GM11168 (cell line): ENCODE results near the gene LCN9.
"Not testable (repeated sequence)": the region's sequence is repeated elsewhere in the genome, so short reads cannot be mapped to it uniquely, and the experiment has no call there.

Source experiments
- in situ Hi-C: fragments of 300-500 bp; cut with MboI; formaldehyde crosslinking; loops from one replicate; pipeline ENCODE4 v1.12.0; 2022; ENCODE audit warnings: low sequenced_read_pairs; ENCODE audit not compliant: unreplicated experiment

The LCN9 gene

DNA sequence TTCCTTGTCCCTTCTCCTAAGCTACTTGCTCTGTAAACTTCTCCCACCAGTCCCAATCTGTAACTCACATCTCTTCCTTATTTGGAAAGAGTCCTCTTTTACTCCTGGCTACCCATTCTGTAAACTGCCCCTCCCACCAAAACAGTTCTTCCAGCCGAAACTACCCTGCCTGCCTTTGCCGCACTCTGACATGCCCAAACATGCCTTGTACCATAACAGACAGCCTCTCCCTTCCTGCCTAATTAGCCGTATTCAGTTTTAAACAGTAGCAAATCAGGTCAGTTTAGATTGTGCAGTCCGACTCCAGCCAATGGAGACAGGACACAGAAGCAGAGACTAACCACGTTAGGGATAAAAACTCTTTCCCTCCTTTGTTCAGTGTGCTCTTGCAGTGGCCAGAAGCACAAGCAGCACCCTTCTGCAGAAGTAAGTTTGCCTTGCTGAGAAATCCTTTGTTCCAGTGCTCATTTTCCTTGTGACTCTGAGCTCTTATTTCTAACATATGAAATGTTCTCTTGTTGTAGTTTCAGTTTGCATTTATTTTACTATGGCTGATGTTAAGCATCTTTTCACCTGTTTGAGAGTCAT lies 18.4 kb upstream of the LCN9 start:
- in situ Hi-C loops = no loop called here

DNA sequence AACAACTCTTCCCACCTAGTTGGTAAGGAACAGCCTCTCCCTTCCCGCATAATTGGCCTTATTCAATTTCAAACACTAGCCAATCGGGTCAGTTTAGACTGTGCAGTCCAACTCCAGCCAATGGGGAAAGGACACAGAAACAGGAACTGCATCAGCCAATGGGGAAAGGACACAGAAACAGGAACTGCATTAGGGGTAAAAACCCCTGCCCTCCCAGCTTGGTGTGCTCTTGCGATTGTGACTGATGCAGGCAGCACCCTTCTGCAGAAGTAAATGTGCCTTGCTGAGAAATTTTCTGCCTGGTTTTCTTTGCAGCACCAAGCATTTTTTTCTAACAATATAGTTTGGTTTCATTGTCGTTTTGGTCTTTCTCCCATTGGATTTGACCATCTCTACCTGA lies 15.2 kb upstream of the LCN9 start:
- in situ Hi-C loops = no loop called here

DNA sequence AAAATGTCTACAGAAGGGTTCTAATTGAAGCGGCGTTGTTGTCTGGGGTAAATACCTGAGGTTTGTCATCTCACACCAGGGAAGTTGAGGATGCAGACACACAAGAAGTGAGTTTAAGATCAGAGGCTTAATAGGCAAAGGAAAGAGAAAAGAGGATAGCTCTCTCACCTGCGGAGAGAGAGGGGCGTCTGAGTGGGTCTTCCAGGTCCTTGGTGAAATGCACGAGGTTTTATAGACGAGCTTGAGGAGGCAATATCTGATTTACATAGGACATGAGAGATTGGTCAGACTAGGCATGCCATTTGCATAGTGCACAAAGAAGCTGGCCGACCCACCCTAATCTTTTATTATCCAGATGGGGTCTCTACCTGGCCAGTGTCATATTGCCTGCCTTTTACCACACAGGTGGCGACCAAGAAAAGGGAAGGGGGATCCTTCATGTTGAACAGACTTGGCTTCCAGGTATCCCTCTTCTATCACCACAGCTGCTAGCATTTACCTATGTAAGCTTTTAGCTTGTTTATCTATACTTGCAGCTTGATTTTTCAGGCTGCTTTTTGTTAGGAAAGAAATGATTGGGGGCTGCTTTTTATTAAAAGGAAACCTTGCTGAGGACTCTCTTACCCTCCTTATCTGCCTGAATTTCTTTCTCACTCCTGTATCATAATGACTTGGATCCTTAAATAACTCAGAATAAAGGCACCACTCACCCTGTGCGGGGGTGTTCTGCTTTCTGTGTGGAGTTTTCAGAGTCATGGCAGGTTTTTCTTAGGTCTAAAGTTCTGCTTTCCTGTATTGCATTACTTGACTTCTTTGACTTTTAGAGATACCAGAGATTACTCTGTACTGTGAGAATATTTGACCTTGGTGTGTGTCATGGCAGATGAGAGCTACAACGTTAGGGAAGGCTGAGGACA lies 14.4 kb upstream of the LCN9 start:
- in situ Hi-C loops = no loop called here

DNA sequence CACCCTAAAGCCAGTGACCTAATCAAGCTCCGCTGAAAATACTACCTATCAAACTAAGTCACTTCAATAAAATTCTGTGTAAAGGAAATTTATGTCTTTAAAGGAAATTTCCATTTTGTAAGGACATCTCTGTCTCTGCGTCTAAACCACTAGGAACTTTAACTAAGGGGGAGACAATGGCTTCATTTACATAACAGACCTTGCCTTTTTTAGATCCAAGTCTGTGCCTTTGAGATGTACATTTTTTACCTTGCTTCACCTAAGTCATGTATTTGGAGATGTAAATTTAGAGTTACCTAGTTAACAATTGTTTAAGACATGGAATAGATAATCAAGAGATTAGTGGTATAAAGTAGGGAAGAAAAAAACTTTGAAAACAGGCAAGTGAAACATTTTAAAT lies 13.6 kb upstream of the LCN9 start:
- in situ Hi-C loops = no loop called here

DNA sequence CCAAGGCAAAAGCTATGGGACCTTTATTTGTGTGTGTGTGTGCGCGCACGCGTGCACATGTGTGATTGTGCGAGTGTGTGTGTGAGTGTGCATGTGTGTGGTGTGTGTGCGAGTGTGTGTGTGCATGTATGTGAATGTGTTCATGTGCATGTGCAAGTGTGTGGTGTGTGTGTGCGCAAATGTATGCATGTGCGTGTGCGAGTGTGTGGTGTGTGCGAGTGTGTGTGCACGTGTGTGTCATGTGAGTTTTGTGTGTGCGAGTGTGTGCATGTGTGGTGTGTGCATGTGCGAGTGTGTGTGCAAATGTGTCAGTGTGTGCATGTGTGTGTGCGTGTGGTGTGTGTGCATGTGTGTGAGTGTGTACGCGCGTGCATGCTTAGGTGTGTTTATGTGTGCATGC lies 12.7 kb upstream of the LCN9 start:
- in situ Hi-C loops = no loop called here

DNA sequence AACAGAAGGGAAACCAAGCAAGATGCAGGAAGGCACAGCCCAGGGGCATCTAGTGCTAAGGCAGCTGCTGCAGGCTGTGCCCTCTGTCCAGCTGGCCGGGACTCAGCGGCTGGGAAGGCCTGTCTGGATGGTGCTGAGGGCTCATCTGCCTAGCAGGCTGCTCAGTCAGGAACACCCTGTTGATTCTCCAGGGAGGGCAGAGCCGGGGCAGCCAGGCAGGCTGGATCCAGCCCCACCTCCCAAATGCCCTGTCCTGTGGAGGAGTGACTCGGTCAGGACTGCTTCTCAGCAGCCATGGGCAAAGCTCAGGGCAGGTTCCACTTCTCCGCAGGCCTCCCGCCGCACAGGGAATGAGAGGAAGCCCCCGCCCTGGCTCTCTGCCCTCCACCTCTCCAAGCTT lies 7.8 kb upstream of the LCN9 start:
- in situ Hi-C loops = no loop called here

DNA sequence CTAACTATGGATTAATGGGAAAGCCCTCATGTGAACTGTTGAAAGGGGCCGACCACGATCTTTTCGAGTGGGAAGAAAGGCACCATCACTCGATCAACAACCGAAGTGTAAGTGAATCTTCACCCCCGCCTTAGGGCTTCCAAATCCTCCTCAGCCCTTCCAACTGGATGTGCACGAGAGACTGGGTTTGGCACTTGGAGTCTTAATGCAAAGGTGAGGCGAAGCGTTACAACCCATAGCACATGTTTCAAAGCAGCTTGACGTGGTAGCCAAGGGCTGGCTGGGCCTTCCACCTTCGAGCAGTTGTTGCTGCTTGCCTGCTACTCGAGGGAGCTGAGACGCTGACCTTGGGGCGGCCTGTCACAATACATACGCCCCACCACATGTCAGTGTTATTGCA lies 5.7 kb upstream of the LCN9 start:
- in situ Hi-C loops = no loop called here

DNA sequence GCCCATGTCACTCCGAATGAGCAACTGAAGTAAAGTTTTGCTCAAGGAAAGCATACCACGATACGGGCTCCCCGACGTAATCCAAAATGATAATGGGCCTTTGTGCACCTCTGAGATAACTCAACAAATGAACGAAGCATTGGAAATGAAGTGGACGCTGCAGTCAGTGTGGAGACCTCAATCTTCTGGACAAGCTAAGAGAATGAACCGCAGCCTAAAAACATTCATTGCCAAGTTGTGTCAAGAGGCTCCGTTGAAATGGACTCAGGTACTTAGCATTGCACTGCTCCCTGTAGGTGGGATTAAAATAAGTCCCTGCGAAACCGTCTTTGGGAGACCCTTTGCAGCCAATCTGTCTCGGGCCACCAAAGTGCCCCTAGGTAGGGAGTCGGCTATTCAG lies 3.9 kb upstream of the LCN9 start:
- in situ Hi-C loops = no loop called here

DNA sequence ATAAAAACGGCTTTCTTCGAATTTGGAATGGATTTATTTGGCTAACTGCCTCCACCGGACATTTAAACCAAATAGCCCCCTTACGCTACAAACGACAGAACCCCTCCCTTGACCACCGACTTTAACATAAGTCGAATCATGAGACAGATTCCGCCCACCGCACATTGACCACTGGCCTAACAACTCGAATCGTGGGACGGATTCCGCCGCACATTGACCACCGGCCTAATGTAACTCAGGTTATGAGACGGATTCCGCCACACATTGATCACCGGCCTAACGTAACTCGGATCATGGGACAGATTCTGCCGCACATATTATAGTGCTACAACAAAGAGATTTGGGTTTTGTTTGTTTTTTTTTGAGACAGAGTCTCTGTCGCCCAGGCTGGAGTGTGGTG lies 2.7 kb upstream of the LCN9 start:
- in situ Hi-C loops = no loop called here

DNA sequence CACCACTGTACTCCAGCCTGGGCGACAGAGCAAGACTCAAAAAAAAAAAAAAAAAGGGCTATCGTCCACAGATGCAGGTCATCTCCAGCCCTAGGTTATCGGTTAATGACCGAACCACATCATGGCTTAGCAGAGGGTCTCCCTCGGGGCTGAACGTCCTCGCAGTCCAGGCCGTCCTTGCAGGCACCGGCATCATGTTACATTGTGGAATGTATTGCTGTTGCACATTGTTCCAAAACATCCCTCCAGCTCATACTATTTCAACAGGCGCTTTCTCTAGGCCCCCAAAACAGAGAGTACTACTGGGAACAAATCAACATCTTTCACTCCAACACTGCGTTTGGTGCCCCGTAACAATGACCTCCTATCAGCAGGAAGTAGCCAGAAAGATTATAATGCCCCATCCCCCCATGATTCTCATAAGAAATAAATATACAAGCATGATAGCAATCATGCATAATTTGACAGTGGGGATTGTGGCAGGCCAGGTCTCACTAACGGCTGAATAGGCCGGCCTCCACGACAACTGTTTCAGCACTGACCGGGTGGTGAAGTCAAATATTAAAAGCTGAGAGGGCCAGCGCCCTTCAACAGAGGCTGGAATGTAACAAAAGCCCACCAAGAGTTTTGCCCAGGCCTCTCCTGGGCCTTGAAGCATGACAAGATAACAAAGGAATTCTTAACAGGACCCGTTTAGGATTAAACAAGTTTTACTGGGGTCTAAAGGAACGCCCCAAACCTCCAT lies 1.1 kb upstream of the LCN9 start:
- in situ Hi-C loops = no loop called here

DNA sequence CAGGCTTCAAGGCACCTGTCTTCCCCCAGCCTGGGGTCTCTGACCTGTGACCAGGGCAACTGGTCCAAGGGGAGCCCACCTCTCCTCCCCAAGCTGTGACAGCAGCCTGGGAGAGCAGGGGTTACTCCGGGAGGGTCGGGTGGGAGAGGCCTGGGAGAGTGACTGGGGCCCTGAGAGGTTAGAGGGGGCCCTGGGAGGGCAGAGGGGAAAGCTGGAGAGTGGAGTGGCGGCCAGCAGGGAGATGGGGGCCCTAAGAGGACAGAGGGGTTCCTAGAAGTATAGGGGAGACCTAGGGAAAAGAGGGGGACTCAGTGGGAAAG lies 302 bp downstream of the LCN9 start:
- in situ Hi-C loops = no loop called here

DNA sequence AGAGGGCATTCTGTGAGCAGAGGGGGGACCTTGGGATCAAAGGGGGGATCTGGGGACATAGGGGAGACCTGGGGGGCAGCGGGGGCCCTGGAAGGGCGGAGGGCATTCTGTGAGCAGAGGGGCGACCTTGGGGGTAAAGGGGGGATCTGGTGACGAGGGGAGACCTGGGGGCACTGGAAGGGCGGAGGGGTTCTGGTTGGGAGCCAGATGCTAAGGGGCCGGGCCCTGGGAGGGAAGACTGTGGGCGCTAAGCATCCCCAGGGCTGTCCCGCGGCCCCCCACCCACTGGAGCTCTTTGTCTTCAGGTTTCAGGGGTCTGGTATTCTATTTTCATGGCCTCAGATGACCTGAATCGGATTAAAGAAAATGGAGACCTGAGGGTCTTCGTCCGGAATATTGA lies 748 bp downstream of the LCN9 start:
- in situ Hi-C loops = no loop called here

DNA sequence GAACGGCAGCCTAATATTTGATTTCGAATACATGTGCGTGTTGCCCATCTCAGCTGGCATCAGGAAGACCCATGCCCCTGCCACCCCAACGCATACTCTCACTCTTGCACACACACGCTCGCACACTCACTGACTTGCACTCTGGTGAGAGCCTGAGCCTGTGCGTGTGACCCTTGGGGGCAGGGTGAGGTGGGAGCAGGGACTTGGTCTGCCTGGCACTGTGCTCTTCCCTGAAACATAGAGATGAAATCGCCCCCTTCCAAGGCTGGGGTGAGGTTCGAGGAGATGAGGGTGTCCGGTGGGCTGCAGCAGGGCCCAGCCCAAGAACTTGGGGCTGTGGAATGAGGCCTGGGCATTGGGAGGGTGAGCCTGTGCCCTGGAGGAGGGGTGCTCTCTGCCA lies 1.2 kb downstream of the LCN9 start:
- in situ Hi-C loops = no loop called here

DNA sequence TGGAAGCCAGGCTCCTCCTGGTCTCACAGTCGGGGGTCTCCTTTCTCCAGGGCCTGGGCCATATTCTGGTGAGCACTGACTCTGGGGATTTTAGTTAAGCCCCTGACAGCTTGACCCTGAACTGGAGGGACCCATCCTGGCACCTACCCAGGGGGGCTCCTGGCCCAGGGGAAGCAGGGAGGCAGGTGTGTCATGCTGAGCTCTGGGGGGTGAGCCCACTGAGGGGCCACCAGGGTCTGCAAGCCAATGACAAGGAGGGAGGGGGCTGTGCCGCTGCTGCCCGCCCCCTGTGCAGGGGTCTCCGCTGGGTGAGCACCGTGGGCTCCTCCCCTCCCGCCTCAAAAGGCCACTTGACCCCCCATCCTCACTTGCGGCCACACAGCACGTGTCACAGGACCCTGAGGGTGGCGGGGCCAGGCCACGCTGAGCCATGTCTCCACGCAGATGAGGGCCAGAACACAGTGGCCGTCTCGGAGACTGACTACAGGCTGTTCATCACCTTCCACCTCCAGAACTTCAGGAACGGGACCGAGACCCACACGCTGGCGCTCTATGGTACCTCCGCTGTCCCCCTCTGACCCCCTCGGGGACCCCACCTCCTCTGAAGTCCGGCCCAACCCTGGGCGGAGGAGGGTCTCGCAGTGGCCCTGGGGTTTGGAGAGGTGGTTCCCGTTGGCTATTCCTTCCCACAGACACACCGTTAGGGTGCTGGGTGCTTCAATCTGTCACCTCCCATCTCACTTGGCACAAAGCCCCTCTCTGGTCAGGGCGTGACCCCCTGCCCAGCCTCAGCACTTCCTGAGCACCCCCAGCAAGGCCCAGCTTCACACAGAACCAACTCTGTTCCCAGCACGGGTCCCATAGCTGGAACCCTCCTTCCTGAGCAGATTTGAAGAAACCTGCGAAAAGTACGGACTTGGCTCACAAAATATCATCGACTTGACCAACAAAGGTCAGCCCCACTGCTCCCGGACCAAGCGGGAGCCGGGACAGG lies 2.0 kb downstream of the LCN9 start:
- in situ Hi-C loops = no loop called here

DNA sequence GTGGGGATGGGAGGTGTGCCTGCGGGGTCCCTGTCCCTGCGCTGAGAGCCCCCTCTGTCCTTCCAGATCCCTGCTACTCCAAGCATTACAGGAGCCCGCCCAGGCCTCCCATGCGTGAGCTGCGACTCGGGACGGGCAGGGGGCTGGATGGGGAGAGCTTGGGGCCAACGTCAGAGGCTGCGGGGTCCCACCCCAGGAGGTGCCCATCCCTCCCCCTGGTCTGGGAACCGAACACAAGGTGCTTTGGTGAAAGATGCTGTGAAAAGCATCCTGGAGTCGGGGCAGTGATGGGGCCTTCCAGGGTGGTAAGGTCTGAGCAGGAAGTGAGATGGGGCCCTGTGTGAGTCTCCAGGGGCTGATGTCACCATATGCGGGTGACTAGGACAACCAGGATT lies 2.7 kb downstream of the LCN9 start:
- in situ Hi-C loops = no loop called here

DNA sequence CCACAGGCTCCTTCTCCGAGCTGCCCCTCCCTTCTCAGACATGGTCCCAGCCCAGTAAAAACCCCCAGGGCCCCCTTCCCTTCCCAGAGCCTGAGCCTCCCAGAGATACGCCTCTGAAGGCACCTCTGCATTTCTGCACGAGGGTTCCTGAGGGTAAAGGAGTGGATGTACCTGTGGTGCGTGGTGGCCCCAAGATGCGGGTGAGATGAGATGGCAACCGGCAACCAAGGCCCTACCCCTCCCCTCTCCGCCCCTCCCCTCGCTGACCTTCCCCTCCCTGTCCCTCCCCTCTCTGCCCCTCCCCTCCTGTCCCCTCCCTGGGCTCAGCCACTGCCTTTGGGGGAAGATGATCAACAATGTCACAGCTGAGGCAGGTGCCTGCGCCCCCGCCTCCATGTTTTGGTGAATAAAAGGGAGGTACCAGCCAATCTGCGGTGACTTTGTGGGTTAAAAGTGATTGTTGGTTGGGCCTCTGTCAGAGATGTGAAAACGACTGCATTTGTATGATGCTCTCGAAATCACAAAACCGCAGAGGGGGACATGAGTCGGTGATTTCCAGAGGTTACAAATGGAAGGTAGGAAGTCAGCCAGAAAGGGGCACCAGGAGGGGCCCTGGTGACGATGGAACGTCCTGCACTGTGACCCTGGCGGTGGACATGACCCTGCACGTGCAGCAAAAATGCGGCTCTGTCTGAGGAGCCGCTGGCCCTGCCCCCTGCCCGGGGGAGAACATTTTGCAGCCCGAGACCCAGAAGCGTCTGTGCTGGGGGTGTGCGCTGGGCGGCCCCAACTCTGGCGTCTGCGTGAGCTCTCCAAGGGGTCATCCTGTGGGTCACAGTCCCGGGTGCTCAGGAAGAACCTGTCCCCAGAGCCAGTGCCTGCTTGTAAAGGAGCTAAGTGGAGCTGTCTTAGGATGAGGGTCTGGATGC lies 3.7 kb downstream of the LCN9 start:
- in situ Hi-C loops = no loop called here

DNA sequence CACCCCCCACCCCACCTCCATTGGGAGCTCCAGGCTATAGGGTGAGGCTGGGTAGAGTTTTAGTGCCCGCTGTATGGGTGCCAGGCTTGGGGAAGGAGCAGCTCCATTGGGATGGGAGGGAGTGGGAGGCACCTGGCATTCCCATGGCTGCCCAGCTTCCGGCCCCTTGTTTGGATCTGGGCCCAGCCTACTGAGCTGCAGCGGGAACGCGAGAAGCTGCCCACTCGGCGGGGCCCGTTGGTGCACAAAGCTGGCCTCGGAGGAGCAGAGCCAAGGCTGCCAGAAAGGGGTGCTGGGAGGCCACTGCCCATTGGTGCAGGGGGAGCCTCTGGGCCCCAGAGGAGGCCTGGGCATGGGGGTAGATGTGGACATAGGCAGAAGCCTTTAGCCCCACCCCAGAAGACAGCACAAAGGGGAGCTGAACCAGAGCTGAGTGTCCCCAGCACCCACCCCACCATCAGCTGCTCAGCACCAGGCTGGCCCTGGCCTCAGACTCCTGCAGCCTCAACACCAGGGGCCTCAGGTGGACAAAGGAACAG lies 4.4 kb downstream of the LCN9 start:
- in situ Hi-C loops = no loop called here

DNA sequence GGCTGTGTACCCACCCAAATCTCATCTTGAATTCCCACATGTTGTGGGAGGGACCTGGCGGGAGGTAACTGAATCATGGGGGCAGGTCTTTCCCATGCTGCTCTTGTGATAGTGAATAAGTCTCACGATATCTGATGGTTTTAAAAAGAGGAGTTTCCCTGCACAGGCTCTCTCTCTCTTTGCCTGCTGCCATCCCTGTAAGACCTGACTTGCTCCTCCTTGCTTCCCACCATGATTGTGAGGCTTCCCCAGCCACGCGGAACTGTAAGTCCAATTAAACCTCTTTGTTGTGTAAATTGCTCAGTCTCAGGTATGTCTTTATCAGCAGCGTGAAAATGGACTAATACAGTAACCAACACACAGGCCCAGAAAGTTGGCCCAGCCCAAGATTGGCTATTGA lies 5.9 kb downstream of the LCN9 start:
- in situ Hi-C loops = not testable (repeated sequence)
